IMR-90 (cell line): Measurements from ENCODE around the gene EIF2S1. TPM values are rescaled to one million over a fixed set of nuclear protein-coding genes. Genes with fewer than 3 reads are reported as not detected.

ENCODE experiments used
- ATAC-seq: fragments of 200-7000 bp; cut with Tn5 transposase; 2 replicates; pipeline ENCODE4 v1.9.1; 2020; ENCODE audit warnings: low read depth, mild to moderate bottlenecking, moderate library complexity
- BruUV-seq: library from RNA; stranded (reverse); fragments of 400-500 nt; replicated peaks from 2 replicates; lab custom pipeline; 2021; lab: Mats Ljungman, UMichigan
- CTCF ChIA-PET: fragments of 300-600 bp; formaldehyde crosslinking; extraction: SDS; loops from one replicate; lab custom pipeline; 2021; ENCODE audit warnings: antibody characterized with exemption; lab: Yijun Ruan, JAX
- POLR2A ChIA-PET: fragments of 300-600 bp; sonication (Branson Sonifier 250); formaldehyde crosslinking; loops from one replicate; lab custom pipeline; 2022; ENCODE audit warnings: antibody characterized with exemption; ENCODE audit not compliant: unreplicated experiment; lab: Charles Lee
- DNase-seq: peaks from one replicate; pipeline ENCODE4 v3.0.0; 2013
- H2AFZ ChIP-seq: replicated peaks from 2 replicates; pipeline ENCODE3; 2013; ENCODE audit warnings: low read length, mild to moderate bottlenecking; ENCODE audit not compliant: poor library complexity
- H2AK5ac ChIP-seq: 2 replicates; pipeline ENCODE4 v1.6.1; 2013; ENCODE audit warnings: low read depth, low read length, inconsistent platforms
- H2AK9ac ChIP-seq: replicated peaks from 2 replicates; pipeline ENCODE3; 2013; ENCODE audit warnings: mild to moderate bottlenecking, low read depth, low read length, moderate library complexity; ENCODE audit not compliant: poor library complexity
- H2BK120ac ChIP-seq: 2 replicates; pipeline ENCODE4 v1.6.1; 2013; ENCODE audit warnings: low read depth, low read length, inconsistent platforms
- H2BK15ac ChIP-seq: 3 replicates; pipeline ENCODE4 v1.6.1; 2013; ENCODE audit warnings: low read depth, low read length, inconsistent platforms
- H2BK20ac ChIP-seq: 2 replicates; pipeline ENCODE4 v1.6.1; 2013; ENCODE audit warnings: low read depth, mild to moderate bottlenecking, inconsistent platforms, low read length, moderate library complexity
- H2BK5ac ChIP-seq: 2 replicates; pipeline ENCODE4 v1.6.1; 2013; ENCODE audit warnings: mild to moderate bottlenecking, low read depth, low read length, inconsistent platforms; ENCODE audit not compliant: poor library complexity, severe bottlenecking
- H3K14ac ChIP-seq: replicated peaks from 2 replicates; pipeline ENCODE4 v1.6.1; 2013; ENCODE audit warnings: low read depth, low read length, inconsistent platforms
- H3K18ac ChIP-seq: 2 replicates; pipeline ENCODE4 v1.6.1; 2013; ENCODE audit warnings: low read depth, low read length, control low read depth
- H3K23ac ChIP-seq: 2 replicates; pipeline ENCODE4 v1.6.1; 2013; ENCODE audit warnings: low read depth, low read length, inconsistent platforms
- H3K27ac ChIP-seq: 2 replicates; pipeline ENCODE4 v1.5.1; 2013; ENCODE audit warnings: mild to moderate bottlenecking, control low read depth, low read length; ENCODE audit not compliant: insufficient read depth
- H3K27me3 ChIP-seq: 2 replicates; pipeline ENCODE4 v1.6.1; 2013; ENCODE audit warnings: low read length; ENCODE audit not compliant: control insufficient read depth, insufficient read depth
- H3K36me3 ChIP-seq: 2 replicates; pipeline ENCODE4 v1.6.1; 2013; ENCODE audit warnings: low read length, mixed read lengths; ENCODE audit not compliant: control insufficient read depth, insufficient read depth
- H3K4ac ChIP-seq: 2 replicates; pipeline ENCODE4 v1.6.1; 2013; ENCODE audit warnings: low read depth, low read length, inconsistent platforms
- H3K4me1 ChIP-seq: 2 replicates; pipeline ENCODE4 v1.6.1; 2013; ENCODE audit warnings: low read length, mixed read lengths; ENCODE audit not compliant: control insufficient read depth, insufficient read depth
- H3K4me2 ChIP-seq: 2 replicates; pipeline ENCODE4 v1.6.1; 2013; ENCODE audit warnings: low read depth, mild to moderate bottlenecking, control low read depth, low read length, moderate library complexity
- H3K4me3 ChIP-seq: 2 replicates; pipeline ENCODE4 v1.5.1; 2013; ENCODE audit warnings: low read depth, mild to moderate bottlenecking, control low read depth, low read length, moderate library complexity; ENCODE audit not compliant: insufficient read depth
- H3K56ac ChIP-seq: 2 replicates; pipeline ENCODE4 v1.6.1; 2013; ENCODE audit warnings: low read length, inconsistent platforms; ENCODE audit not compliant: insufficient read depth; ENCODE audit errors: extremely low read depth
- H3K79me1 ChIP-seq, 2 experiments: 2 replicates each; pipeline ENCODE4 v1.6.1; 2013; ENCODE audit warnings: low read length in 2 of 2, inconsistent platforms in 1 of 2, low read depth in 1 of 2
- H3K9ac ChIP-seq: 2 replicates; pipeline ENCODE4 v1.6.1; 2013; ENCODE audit warnings: low read depth, low read length, control low read depth
- H3K9me1 ChIP-seq: 2 replicates; pipeline ENCODE4 v1.6.1; 2013; ENCODE audit warnings: low read length, inconsistent platforms; ENCODE audit not compliant: insufficient read depth
- H3K9me3 ChIP-seq: 2 replicates; pipeline ENCODE4 v1.6.1; 2013; ENCODE audit warnings: low read length; ENCODE audit not compliant: control insufficient read depth, insufficient read depth
- H4K20me1 ChIP-seq: 2 replicates; pipeline ENCODE4 v1.6.1; 2013; ENCODE audit warnings: low read length, inconsistent platforms; ENCODE audit not compliant: insufficient read depth
- H4K5ac ChIP-seq: 2 replicates; pipeline ENCODE4 v1.6.1; 2013; ENCODE audit warnings: mild to moderate bottlenecking, low read depth, low read length, control low read depth
- H4K8ac ChIP-seq, 2 experiments: 2 replicates each; pipeline ENCODE4 v1.6.1; 2013; ENCODE audit warnings: low read depth in 2 of 2, low read length in 2 of 2, control low read depth in 1 of 2, inconsistent platforms in 1 of 2
- H4K91ac ChIP-seq: 2 replicates; pipeline ENCODE4 v1.6.1; 2013; ENCODE audit warnings: low read depth, low read length, inconsistent platforms; ENCODE audit not compliant: insufficient read depth
- CEBPB ChIP-seq: IDR thresholded peaks from 2 replicates; pipeline ENCODE4 v1.6.1; 2012; ENCODE audit warnings: low read depth, low read length, improper control_type of control experiment
- ELK1 ChIP-seq: fragments of 150-350 bp; IDR thresholded peaks from 2 replicates; pipeline ENCODE4 v1.6.1; 2016; ENCODE audit warnings: low read depth, mild to moderate bottlenecking, low read length, moderate library complexity, borderline replicate concordance
- MAZ ChIP-seq: IDR thresholded peaks from 2 replicates; pipeline ENCODE4 v1.6.1; 2012; ENCODE audit warnings: low read depth, mild to moderate bottlenecking, low read length, improper control_type of control experiment, moderate library complexity, borderline replicate concordance
- MXI1 ChIP-seq: IDR thresholded peaks from 2 replicates; pipeline ENCODE4 v1.6.1; 2012; ENCODE audit warnings: low read depth, mild to moderate bottlenecking, low read length, moderate library complexity, borderline replicate concordance
- NFE2L2 ChIP-seq: fragments of 150-350 bp; IDR thresholded peaks from 2 replicates; pipeline ENCODE4 v1.6.1; 2016; ENCODE audit warnings: low read depth, mild to moderate bottlenecking, low read length
- POLR2A ChIP-seq: IDR thresholded peaks from 2 replicates; pipeline ENCODE4 v1.6.1; 2012; ENCODE audit warnings: mild to moderate bottlenecking, low read depth, low read length
- RAD21 ChIP-seq: IDR thresholded peaks from 2 replicates; pipeline ENCODE4 v1.6.1; 2012; ENCODE audit warnings: low read length, improper control_type of control experiment
- RCOR1 ChIP-seq: IDR thresholded peaks from 2 replicates; pipeline ENCODE4 v1.6.1; 2012; ENCODE audit warnings: mild to moderate bottlenecking, low read length, improper control_type of control experiment; ENCODE audit not compliant: insufficient replicate concordance
- SMC3 ChIP-seq: fragments of 150-350 bp; IDR thresholded peaks from 2 replicates; pipeline ENCODE4 v1.6.1; 2016; ENCODE audit warnings: low read depth, mild to moderate bottlenecking, antibody characterized with exemption, low read length, moderate library complexity
- WGBS, 2 experiments: methylation state at CpG; one replicate each; pipeline versions ENCODE4 v1.1.5 to v1.1.7; 2013; ENCODE audit warnings: missing lambda C conversion rate in 2 of 2; ENCODE audit not compliant: insufficient read length in 1 of 2; ENCODE audit errors: extremely low coverage in 2 of 2; 5-methylcytosine and 5-hydroxymethylcytosine counted together
- dilution Hi-C: fragments of 300-500 bp; cut with HindIII; formaldehyde crosslinking; loops from one replicate; pipeline ENCODE4 v1.14.3; 2018; ENCODE audit warnings: low sequenced_read_pairs; ENCODE audit not compliant: unreplicated experiment
- in situ Hi-C: fragments of 300-500 bp; cut with MboI; formaldehyde crosslinking; loops from 3 replicates; pipeline ENCODE4 v1.14.3; 2019; ENCODE audit warnings: low sequenced_read_pairs, inconsistent platforms, mixed read lengths
- intact Hi-C: fragments of 100-400 bp; cut with micrococcal nuclease; formaldehyde crosslinking; loops from 2 replicates; pipeline ENCODE4 v1.10.0; 2022
- polyA plus RNA-seq, 3 experiments: library from polyadenylated mRNA; depleted of rRNA; stranded (reverse); fragments of >200 nt; gene quantifications; 2 replicates each; pipeline ENCODE4 v1.2.3, GENCODE V29; 2012; ENCODE audit warnings: low replicate concordance in 1 of 3
- total RNA-seq: library from RNA; depleted of rRNA; stranded (reverse); fragments of >200 nt; gene quantifications from 2 replicates; pipeline ENCODE4 v1.2.3, GENCODE V29; 2012

EIF2S1 gene
- total and polyA plus RNA-seq, 2 of the 4 experiments (the other 2 are of a cell fraction) = 57.9 to 125 TPM

- H3K4me1 ChIP-seq = peaks cover 5% of the 10 kb centered on the region
- 6% methylated on average over 13 of the region's 63 CpGs; no CpG with 5 or more reads in 1 of the 2 experiments for WGBS, 2 experiments
- ATAC-seq (peak; percentile 27; the same call in 1 of the 2 replicates), DNase-seq (no peak)
- no peaks in the 10 kb centered on the region for H3K27me3 ChIP-seq
- H4K8ac ChIP-seq = peak within 1 kb of the TSS in 1 of 2 experiments; percentile 70; a peak in 1 of 4 replicates
- no peak within 1 kb of the TSS for H4K5ac ChIP-seq
- peak within 1 kb of the TSS; percentile 31 for H3K4me3 ChIP-seq
- H3K27ac ChIP-seq = no peak within 1 kb of the TSS
- in situ Hi-C loops = no loop called here
- peak within 1 kb of the TSS; percentile 27 for H3K4ac ChIP-seq
- H3K23ac ChIP-seq = 0 out of 2 replicates have a peak within 1 kb of the TSS, but pooled peaks have one; percentile 75
- no peak within 1 kb of the TSS; the same call in 1 of the 2 replicates for H2BK120ac ChIP-seq
- H3K18ac ChIP-seq = no peak within 1 kb of the TSS
- BruUV-seq = no TSS peak
- POLR2A ChIA-PET = no interaction called here
- H2BK15ac ChIP-seq = no peak within 1 kb of the TSS; the same call in 2 of the 3 replicates
- no peak within 1 kb of the TSS for H4K91ac ChIP-seq
- H2AK5ac ChIP-seq = no peak within 1 kb of the TSS; the same call in 1 of the 2 replicates
- no peaks in the 10 kb centered on the region for H3K79me1 ChIP-seq
- H2BK5ac ChIP-seq = no peak within 1 kb of the TSS
- H2AFZ ChIP-seq = peak within 1 kb of the TSS; percentile 92
- dilution Hi-C loops = no loop called here
- no peak within 1 kb of the TSS for H3K56ac ChIP-seq
- H3K9me1 ChIP-seq = peaks cover 12% of the 10 kb centered on the region; the same call in 1 of the 2 replicates
- intact Hi-C loops = no loop called here
- H3K9ac ChIP-seq = no peak within 1 kb of the TSS
- peak within 1 kb of the TSS; percentile 71 for H2AK9ac ChIP-seq
- no peaks in the 10 kb centered on the region for H3K36me3 ChIP-seq
- H3K4me2 ChIP-seq = peak within 1 kb of the TSS; percentile 38
- H3K9me3 ChIP-seq = no peaks in the 10 kb centered on the region
- no peak within 1 kb of the TSS for H3K14ac ChIP-seq
- H2BK20ac ChIP-seq = peak within 1 kb of the TSS; percentile 16; the same call in 1 of the 2 replicates
- no peaks in the 10 kb centered on the region for H4K20me1 ChIP-seq
- TF ChIP-seq ELK1 = no peak
- no peak for TF ChIP-seq NFE2L2
- no peak for TF ChIP-seq RAD21
- TF ChIP-seq MXI1 = no peak
- TF ChIP-seq RCOR1 = no peak
- no peak for TF ChIP-seq MAZ
- no peak for TF ChIP-seq CEBPB
- no peak for TF ChIP-seq POLR2A
- no peak for TF ChIP-seq SMC3
- CTCF ChIA-PET = no interaction called here
These were observed 51.8 kb downstream of the EIF2S1 start, which contains the start of gene PLEK2 for GRCh38 chr14:67411820-67412421. TSS of gene PLEK2 (minus strand) at chr14:67412165. CDS start at chr14:67412059, 106 bp downstream.
